Tibial nerve (tissue), 4 donors: Measurements from ENCODE around the gene TRAF3IP3. TPM values are rescaled to one million over a fixed set of nuclear protein-coding genes. Genes with fewer than 3 reads are reported as not detected.

Experiments
- DNase-seq, 2 donors: peaks; one replicate each; pipeline ENCODE4 v3.0.0-alpha.2; 2019; ENCODE audit warnings: low spot score in 2 of 2
- H3K27ac ChIP-seq, 4 donors: fragments of 200-600 bp; sonication (generic) in 3 of 4; one replicate each; pipeline ENCODE4 v1.5.1; 2017 to 2019; ENCODE audit warnings: mild to moderate bottlenecking in 1 of 4
- H3K27me3 ChIP-seq, 2 donors: fragments of 200-600 bp; sonication (generic) in 1 of 2; one replicate each; pipeline versions ENCODE4 v1.5.1 to v1.6.0; 2017 to 2019
- H3K36me3 ChIP-seq, 3 donors: fragments of 200-600 bp; sonication (generic); one replicate each; pipeline ENCODE4 v1.5.1; 2018 to 2019
- H3K4me1 ChIP-seq, 4 donors: fragments of 200-600 bp; sonication (generic) in 3 of 4; one replicate each; pipeline ENCODE4 v1.5.1; 2017 to 2019
- H3K4me3 ChIP-seq, 4 donors: fragments of 200-600 bp; sonication (generic) in 3 of 4; one replicate each; pipeline ENCODE4 v1.5.1; 2017 to 2019; ENCODE audit warnings: mild to moderate bottlenecking in 1 of 4, moderate library complexity in 1 of 4
- H3K9me3 ChIP-seq, 4 donors: fragments of 200-600 bp; sonication (generic) in 3 of 4; one replicate each; pipeline ENCODE4 v1.5.1; 2017 to 2019
- EP300 ChIP-seq, 2 donors: sonication (generic); formaldehyde crosslinking; IDR thresholded peaks; one replicate each; pipeline ENCODE4 v1.6.1; 2017; ENCODE audit warnings: antibody characterized with exemption in 2 of 2, mild to moderate bottlenecking in 1 of 2
- POLR2A ChIP-seq, 2 donors: fragments of 450-650 bp; IDR thresholded peaks; one replicate each; pipeline ENCODE4 v1.6.1; 2017; ENCODE audit warnings: antibody characterized with exemption in 2 of 2, mild to moderate bottlenecking in 2 of 2, moderate library complexity in 2 of 2
- WGBS, 2 donors: methylation state at CpG; one replicate each; pipeline ENCODE4 v1.1.5; 2018; 5-methylcytosine and 5-hydroxymethylcytosine counted together
- total RNA-seq, 4 donors: library from RNA; depleted of rRNA; stranded (reverse); fragments of >200 nt; gene quantifications; one replicate each; pipeline ENCODE4 v1.1.0, GENCODE V29; 2016
- TF ChIP-seq, protein P1 (sequence below), 5 experiments: fragments of 200-600 bp in 3 of 5; fragments of 450-650 bp in 2 of 5; sonication (generic) in 3 of 5; IDR thresholded peaks; one replicate each; pipeline ENCODE4 v1.5.1; 2016 to 2019; ENCODE audit warnings: antibody characterized with exemption in 5 of 5, mild to moderate bottlenecking in 3 of 5, moderate library complexity in 2 of 5

The TRAF3IP3 gene
- total RNA-seq: 1 to 10 TPM in 3 of 4 donors, under 1 TPM in 1; 0.87 to 8.0 (median 2.3) TPM

DNA sequence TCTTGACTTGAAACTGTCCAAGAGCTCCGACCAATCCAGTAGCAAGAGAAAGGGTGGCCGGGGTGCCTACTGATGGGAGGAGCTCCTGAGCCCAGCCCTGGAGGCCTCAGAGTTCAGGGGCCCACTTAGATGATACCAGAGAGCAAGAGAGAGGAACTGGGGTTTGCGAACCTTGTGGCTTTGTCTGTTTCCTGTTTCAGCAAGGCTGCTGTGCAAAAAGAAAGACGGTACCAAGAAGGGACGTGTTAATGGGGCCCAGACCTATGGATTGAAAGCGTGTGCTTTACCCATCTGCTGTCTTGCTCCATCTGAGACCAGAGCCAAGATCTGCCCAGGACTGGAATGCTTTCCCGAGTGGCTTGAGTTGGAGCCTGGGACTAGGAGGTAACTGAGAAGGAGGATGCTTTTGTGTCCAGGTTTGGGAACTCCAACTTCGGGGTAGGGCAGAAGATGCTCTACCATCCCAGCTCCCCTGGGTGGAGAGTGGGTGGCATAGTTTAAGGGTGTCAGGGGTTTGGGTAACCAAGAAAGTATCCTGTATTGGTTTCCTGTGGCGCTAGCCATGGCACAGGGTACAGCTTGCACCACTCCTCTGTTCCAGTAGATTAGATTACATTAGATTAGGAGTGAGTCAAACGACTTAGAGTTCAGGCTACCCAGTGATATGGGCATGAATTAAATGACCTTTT is at the start of gene TRAF3IP3:
Gene TRAF3IP3, plus strand, starts transcription at position 128 of the 689 bp plus-strand sequence. CDS start 3,987 bp downstream, outside the sequence.
- 65 to 73% methylated on average over 10 of the region's 10 CpGs for WGBS, 2 donors
- no peak for DNase-seq

GRCh38 chr1:209706622-209707021 is 49.2 kb upstream of the TRAF3IP3 start:
- Histone ChIP-seq H3K4me3 (no peak overlapping the region), H3K27me3 (no peaks in the 10 kb centered on the region), H3K36me3 (no peaks in the 10 kb centered on the region), H3K9me3 (no peaks in the 10 kb centered on the region), H3K4me1 (peaks cover 0 to 3% (median 0%) of the 10 kb centered on the region in 4 donors), H3K27ac (no peak overlapping the region)
- TF ChIP-seq EP300 (IDR thresholded peaks at IDR 0.05): no peak
- no peak for TF ChIP-seq POLR2A (IDR thresholded peaks at IDR 0.05)
- TF ChIP-seq, protein P1, sequence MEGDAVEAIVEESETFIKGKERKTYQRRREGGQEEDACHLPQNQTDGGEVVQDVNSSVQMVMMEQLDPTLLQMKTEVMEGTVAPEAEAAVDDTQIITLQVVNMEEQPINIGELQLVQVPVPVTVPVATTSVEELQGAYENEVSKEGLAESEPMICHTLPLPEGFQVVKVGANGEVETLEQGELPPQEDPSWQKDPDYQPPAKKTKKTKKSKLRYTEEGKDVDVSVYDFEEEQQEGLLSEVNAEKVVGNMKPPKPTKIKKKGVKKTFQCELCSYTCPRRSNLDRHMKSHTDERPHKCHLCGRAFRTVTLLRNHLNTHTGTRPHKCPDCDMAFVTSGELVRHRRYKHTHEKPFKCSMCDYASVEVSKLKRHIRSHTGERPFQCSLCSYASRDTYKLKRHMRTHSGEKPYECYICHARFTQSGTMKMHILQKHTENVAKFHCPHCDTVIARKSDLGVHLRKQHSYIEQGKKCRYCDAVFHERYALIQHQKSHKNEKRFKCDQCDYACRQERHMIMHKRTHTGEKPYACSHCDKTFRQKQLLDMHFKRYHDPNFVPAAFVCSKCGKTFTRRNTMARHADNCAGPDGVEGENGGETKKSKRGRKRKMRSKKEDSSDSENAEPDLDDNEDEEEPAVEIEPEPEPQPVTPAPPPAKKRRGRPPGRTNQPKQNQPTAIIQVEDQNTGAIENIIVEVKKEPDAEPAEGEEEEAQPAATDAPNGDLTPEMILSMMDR (IDR thresholded peaks at IDR 0.05): no peak
- DNase-seq: no peak
- 96 to 98% methylated on average over 3 of the region's 3 CpGs for WGBS, 2 donors

More for the DNA sequence above, at the start of gene TRAF3IP3:
- Histone ChIP-seq H3K27me3 (no peaks in the 10 kb centered on the region), H3K4me1 (peaks cover 0 to 13% (median 0%) of the 10 kb centered on the region in 4 donors), H3K36me3 (no peaks in the 10 kb centered on the region), H3K9me3 (no peaks in the 10 kb centered on the region), H3K27ac (peak within 1 kb of the TSS in 3 of 4 donors; percentile 3 to 68 (median 44)), H3K4me3 (peak within 1 kb of the TSS in 2 of 4 donors; percentile 9 to 43)
- TF ChIP-seq POLR2A (IDR thresholded peaks at IDR 0.05) (no peak), EP300 (IDR thresholded peaks at IDR 0.05) (no peak)
- TF ChIP-seq, protein P1 (IDR thresholded peaks at IDR 0.05): no peak

- TF ChIP-seq, protein P1 (IDR thresholded peaks at IDR 0.05): no peak
- H3K36me3 ChIP-seq: no peaks in the 10 kb centered on the region
- H3K4me3 ChIP-seq: no peak overlapping the region
- DNase-seq: no peak
- WGBS, 2 donors: 91 to 98% methylated on average over 1 of the region's 1 CpG
- peaks cover 0 to 3% (median 0%) of the 10 kb centered on the region in 4 donors for H3K4me1 ChIP-seq
- no peaks in the 10 kb centered on the region for H3K27me3 ChIP-seq
- H3K27ac ChIP-seq: no peak overlapping the region
- H3K9me3 ChIP-seq: no peaks in the 10 kb centered on the region
Observed at GRCh38 chr1:209707308-209707707, 48.5 kb upstream of the TRAF3IP3 start.

GRCh38 chr1:209708297-209708696 is 47.6 kb upstream of the TRAF3IP3 start:
- TF ChIP-seq EP300 (IDR thresholded peaks at IDR 0.05) (no peak), POLR2A (IDR thresholded peaks at IDR 0.05) (no peak)
- TF ChIP-seq, protein P1 (IDR thresholded peaks at IDR 0.05): no peak
- Histone ChIP-seq H3K27ac (no peak overlapping the region), H3K4me1 (peaks cover 0 to 3% (median 0%) of the 10 kb centered on the region in 4 donors), H3K9me3 (no peaks in the 10 kb centered on the region), H3K36me3 (no peaks in the 10 kb centered on the region), H3K27me3 (no peaks in the 10 kb centered on the region), H3K4me3 (no peak overlapping the region)
- DNase-seq: no peak
- 44 to 45% methylated on average over 4 of the region's 4 CpGs for WGBS, 2 donors

- no peaks in the 10 kb centered on the region for H3K4me1 ChIP-seq
- WGBS, 2 donors: 61 to 62% methylated on average over 2 of the region's 2 CpGs
- no peak for DNase-seq
- no peaks in the 10 kb centered on the region for H3K36me3 ChIP-seq
- H3K27me3 ChIP-seq: no peaks in the 10 kb centered on the region
- no peak overlapping the region for H3K4me3 ChIP-seq
- TF ChIP-seq, protein P1 (IDR thresholded peaks at IDR 0.05): no peak
- TF ChIP-seq EP300 (IDR thresholded peaks at IDR 0.05) (no peak), POLR2A (IDR thresholded peaks at IDR 0.05) (no peak)
- no peaks in the 10 kb centered on the region for H3K9me3 ChIP-seq
- H3K27ac ChIP-seq: no peak overlapping the region
Observed at GRCh38 chr1:209710093-209710492, 45.8 kb upstream of the TRAF3IP3 start.
